ENCODE data around the gene PRMT6. TPM values are rescaled to one million over a fixed set of nuclear protein-coding genes. Genes with fewer than 3 reads are reported as not detected.

Gene PRMT6
- total and polyA plus RNA-seq, 2 donors (not counting 3 experiments of a cell fraction or from before 2014, with no cell fraction given) = 8.4 to 12.5 TPM

- Histone ChIP-seq H3K4me2 (ENCODE audit: insufficient read depth, low read length) (no peak overlapping the region), H3K9ac (replicated peaks; ENCODE audit: extremely low read depth, insufficient read depth, low read length) (no peak overlapping the region), H3K9me1 (replicated peaks; ENCODE audit: control insufficient read depth, extremely low read depth, insufficient read depth, low read length) (no peaks in the 10 kb centered on the region), H3K27ac (ENCODE audit: insufficient read depth, low read depth, low read length) (no peak overlapping the region), H3K4me3 (replicated peaks in 1 of 3; ENCODE audit: insufficient read depth in 1 of 3, low read depth in 1 of 3, low read length in 3 of 3) (no peak overlapping the region), H3K27me3 (ENCODE audit: control insufficient read depth in 2 of 2, insufficient read depth in 2 of 2, low read length in 2 of 2) (no peaks in the 10 kb centered on the region), H3K4me1 (ENCODE audit: control insufficient read depth, extremely low read depth, insufficient read depth, low read length) (no peaks in the 10 kb centered on the region), H3K36me3 (ENCODE audit: control insufficient read depth in 2 of 2, extremely low read depth in 1 of 2, insufficient read depth in 2 of 2, low read length in 2 of 2) (no peaks in the 10 kb centered on the region), H2AFZ (ENCODE audit: low read depth, low read length) (no peak overlapping the region), H3K79me2 (ENCODE audit: control insufficient read depth, insufficient read depth, low read length) (no peaks in the 10 kb centered on the region), H4K20me1 (replicated peaks; ENCODE audit: control insufficient read depth, extremely low read depth, insufficient read depth, low read length) (no peaks in the 10 kb centered on the region), H3K9me3 (replicated peaks; ENCODE audit: control insufficient read depth, insufficient read depth, low read length) (no peaks in the 10 kb centered on the region)
- intact Hi-C loops (cut with micrococcal nuclease) (no loop called here), dilution Hi-C loops (cut with MboI; ENCODE audit: extremely low pct_ligation_motif_present, low sequenced_read_pairs) (no loop called here)
- no TSS peak for BruUV-seq (replicated peaks)
- DNase-seq (ENCODE audit: low read depth, low spot score) (no peak), FAIRE-seq (no peak)
- POLR2A ChIA-PET = no interaction called here
- CTCF ChIA-PET = no interaction called here
- TF ChIP-seq GATA2 (IDR thresholded peaks at IDR 0.05; ENCODE audit: insufficient read depth, insufficient read length, low read depth, low read length) (no peak), EZH2 (IDR thresholded peaks at IDR 0.05; ENCODE audit: borderline replicate concordance, low read depth, low read length, severe bottlenecking) (no peak), JUN (IDR thresholded peaks at IDR 0.05; ENCODE audit: borderline replicate concordance, insufficient read depth, insufficient read length, low read depth) (no peak), FOS (IDR thresholded peaks at IDR 0.05; ENCODE audit: borderline replicate concordance, insufficient read depth, low read length) (no peak), MAX (IDR thresholded peaks at IDR 0.05; ENCODE audit: insufficient read depth, insufficient read length) (no peak), POLR2A (IDR thresholded peaks at IDR 0.05; ENCODE audit: low read depth, low read length) (no peak), CTCF (IDR thresholded peaks at IDR 0.05; ENCODE audit: extremely low read depth in 1 of 2, insufficient read depth in 1 of 2, low read depth in 1 of 2, low read length in 2 of 2) (no peak), POLR2AphosphoS5 (IDR thresholded peaks at IDR 0.05; ENCODE audit: insufficient read depth, low read depth, low read length) (no peak), MYC (IDR thresholded peaks at IDR 0.05; ENCODE audit: low read depth, low read length) (no peak)
These were observed 44.0 kb downstream of the PRMT6 start for GRCh38 chr1:107100331-107100984.

Data from endothelial cell of umbilical vein (primary cell).